Rectal smooth muscle tissue (tissue), 1 donor: ENCODE measurements around the gene FGFR2.

Source experiments
- H3K27ac ChIP-seq: one replicate; pipeline ENCODE4 v1.7.0; 2013; ENCODE audit warnings: low read depth, low read length, inconsistent platforms
- H3K27me3 ChIP-seq: one replicate; pipeline ENCODE4 v1.7.0; 2013; ENCODE audit warnings: low read length; ENCODE audit not compliant: control insufficient read depth, insufficient read depth
- H3K36me3 ChIP-seq: one replicate; pipeline ENCODE4 v1.7.0; 2013; ENCODE audit warnings: low read length; ENCODE audit not compliant: control insufficient read depth, insufficient read depth
- H3K4me1 ChIP-seq: one replicate; pipeline ENCODE4 v1.7.0; 2013; ENCODE audit warnings: low read length; ENCODE audit not compliant: control insufficient read depth, insufficient read depth
- H3K4me3 ChIP-seq: one replicate; pipeline ENCODE4 v1.7.0; 2013; ENCODE audit warnings: low read length
- H3K9ac ChIP-seq: one replicate; pipeline ENCODE4 v1.7.0; 2013; ENCODE audit warnings: low read length

FGFR2 gene

DNA sequence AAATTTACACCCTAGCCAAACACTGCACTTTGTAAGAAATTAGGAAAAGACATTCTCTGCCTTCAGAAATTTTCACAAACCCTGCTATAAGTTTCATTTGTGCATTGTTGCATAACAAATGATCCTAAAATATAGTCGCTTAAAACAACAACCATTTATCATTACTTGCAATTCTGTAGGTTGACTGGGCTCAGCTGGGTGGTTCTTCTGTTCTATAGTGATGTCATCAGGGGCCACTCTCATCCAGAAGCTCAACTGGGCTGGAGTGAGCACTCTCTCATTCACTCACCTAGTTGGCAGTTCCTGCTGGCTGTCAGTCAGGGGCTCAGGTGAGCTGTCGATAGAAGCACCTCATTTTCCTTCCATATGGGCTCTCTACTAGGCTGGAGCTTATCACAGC is 20.7 kb upstream of the FGFR2 start:
- no peaks in the 10 kb centered on the region for H3K4me1 ChIP-seq
- no peak overlapping the region for H3K9ac ChIP-seq
- H3K27me3 ChIP-seq = no peaks in the 10 kb centered on the region
- no peak overlapping the region for H3K4me3 ChIP-seq
- no peak overlapping the region for H3K27ac ChIP-seq
- H3K36me3 ChIP-seq = no peaks in the 10 kb centered on the region

GRCh38 chr10:121617176-121617575 is 18.9 kb upstream of the FGFR2 start:
- Histone ChIP-seq H3K4me3 (no peak overlapping the region), H3K27me3 (no peaks in the 10 kb centered on the region), H3K36me3 (no peaks in the 10 kb centered on the region), H3K9ac (no peak overlapping the region), H3K27ac (no peak overlapping the region), H3K4me1 (no peaks in the 10 kb centered on the region)

- Histone ChIP-seq H3K27me3 (no peaks in the 10 kb centered on the region), H3K4me1 (no peaks in the 10 kb centered on the region), H3K9ac (no peak overlapping the region), H3K27ac (no peak overlapping the region), H3K36me3 (no peaks in the 10 kb centered on the region), H3K4me3 (no peak overlapping the region)
Observed at GRCh38 chr10:121616291-121616690, 18.0 kb upstream of the FGFR2 start.

GRCh38 chr10:121615836-121616235 is 17.6 kb upstream of the FGFR2 start:
- Histone ChIP-seq H3K27ac (no peak overlapping the region), H3K4me1 (no peaks in the 10 kb centered on the region), H3K4me3 (no peak overlapping the region), H3K27me3 (no peaks in the 10 kb centered on the region), H3K9ac (no peak overlapping the region), H3K36me3 (no peaks in the 10 kb centered on the region)

- Histone ChIP-seq H3K27me3 (no peaks in the 10 kb centered on the region), H3K36me3 (no peaks in the 10 kb centered on the region), H3K9ac (no peak overlapping the region), H3K4me1 (no peaks in the 10 kb centered on the region), H3K4me3 (no peak overlapping the region), H3K27ac (no peak overlapping the region)
Observed at GRCh38 chr10:121615435-121615793, 17.2 kb upstream of the FGFR2 start.

DNA sequence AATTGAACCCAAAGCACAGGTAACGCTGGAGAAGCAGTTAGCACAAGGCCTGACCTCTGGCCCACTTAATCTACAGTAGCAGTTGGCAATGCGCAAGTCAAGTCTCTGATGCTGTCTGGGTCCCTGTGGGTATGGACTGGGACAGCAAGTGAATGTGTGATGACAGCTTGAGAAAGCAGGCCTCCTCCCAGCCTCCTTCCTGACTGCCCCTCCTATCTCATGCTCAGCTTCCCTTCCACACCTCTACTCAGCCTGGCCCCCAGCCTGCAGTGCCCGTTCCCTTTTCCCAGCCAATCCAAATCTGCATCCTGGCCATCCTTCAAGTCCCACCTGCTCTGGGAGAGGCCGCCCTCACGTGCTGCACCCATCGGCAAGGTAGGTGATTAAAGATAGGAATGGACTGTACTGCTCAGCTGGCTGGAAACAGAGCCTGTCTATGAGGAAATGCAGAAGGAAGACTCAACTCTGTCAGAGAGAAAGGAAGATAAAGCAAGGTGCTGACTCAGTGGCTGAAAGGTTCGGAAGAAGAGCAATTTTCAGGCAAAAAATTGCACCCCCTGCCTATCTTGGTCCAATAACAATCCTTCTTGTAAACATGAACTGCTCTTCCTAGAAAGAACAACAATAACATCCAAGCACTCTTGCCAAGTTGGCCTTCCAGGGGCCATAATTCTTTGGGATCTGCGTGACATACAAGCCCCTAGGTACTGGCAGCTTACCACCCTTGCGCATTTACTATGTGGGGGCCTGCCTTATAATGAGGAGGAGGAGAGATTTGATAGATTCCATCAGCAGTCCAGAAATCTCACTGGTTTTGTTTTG is 16.6 kb upstream of the FGFR2 start:
- H3K27ac ChIP-seq = no peak overlapping the region

GRCh38 chr10:121613456-121613855 is 15.2 kb upstream of the FGFR2 start:
- Histone ChIP-seq H3K27ac (no peak overlapping the region), H3K27me3 (no peaks in the 10 kb centered on the region), H3K9ac (no peak overlapping the region), H3K4me3 (no peak overlapping the region), H3K36me3 (no peaks in the 10 kb centered on the region), H3K4me1 (no peaks in the 10 kb centered on the region)

More for the DNA sequence above, 16.6 kb upstream of the FGFR2 start:
- H3K36me3 ChIP-seq = no peaks in the 10 kb centered on the region
- no peak overlapping the region for H3K4me3 ChIP-seq
- no peaks in the 10 kb centered on the region for H3K4me1 ChIP-seq
- no peaks in the 10 kb centered on the region for H3K27me3 ChIP-seq
- no peak overlapping the region for H3K9ac ChIP-seq

DNA sequence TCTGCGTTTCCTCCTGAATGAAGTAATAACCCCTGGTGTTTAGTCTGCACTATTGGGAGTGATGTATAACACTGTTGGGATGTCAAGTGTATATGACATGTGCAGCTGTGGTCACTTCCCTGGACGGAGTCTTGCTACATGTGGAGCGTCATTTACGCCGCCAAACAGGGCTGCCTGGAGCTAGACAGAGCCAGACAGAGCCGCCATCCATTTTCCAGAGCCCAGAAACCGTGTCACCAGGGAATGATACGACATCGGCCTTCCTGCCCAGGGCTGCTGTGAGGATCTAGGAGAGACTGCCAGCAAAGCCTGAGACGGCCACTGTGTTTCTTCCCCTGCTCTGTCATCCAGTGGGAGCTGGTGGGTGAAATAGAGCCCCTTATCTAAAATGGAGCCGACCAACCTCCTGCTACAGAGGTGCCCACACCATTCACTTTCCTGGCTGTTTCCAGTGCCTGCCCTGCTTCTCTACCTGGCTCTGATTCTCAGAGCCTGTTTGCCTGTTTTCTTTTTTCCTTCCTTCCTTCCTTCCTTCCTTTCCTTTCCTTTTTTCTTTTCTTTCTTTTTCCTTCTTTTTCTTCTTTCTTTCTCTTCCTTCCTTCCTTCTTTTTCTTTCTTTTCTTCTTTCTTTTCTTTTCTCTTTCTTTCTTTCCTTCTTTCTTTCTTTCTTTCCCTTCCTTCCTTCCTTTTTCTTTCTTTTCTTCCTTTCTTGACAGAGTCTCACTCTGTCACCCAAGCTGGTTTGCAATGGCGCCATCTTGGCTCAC is 13.3 kb upstream of the FGFR2 start:
- Histone ChIP-seq H3K27ac (no peak overlapping the region), H3K27me3 (peaks cover 3% of the 10 kb centered on the region)

DNA sequence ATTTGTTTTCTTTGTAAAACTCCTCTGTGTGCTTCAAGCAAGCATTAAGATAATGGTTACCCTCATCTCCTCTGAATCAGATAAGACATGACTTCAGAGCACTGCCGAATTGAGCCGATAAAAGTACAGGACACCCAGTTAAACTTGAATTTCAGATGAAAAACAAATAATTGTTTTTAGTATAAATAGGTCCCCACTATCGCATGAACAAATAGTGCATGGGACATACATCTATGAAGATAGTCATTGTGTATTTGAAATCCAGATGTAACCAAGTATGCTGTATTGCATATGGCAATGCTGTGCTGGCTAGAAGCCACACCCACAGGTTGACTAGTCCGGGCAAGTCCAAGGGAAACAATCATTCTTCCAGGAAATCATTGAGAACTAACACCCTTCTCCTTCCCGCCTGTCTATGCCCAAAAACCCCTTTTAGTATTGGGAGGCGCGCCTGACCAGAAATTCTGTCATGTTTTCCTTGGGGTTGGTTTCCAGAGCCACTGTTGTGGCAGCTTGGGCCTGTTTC is 12.6 kb upstream of the FGFR2 start:
- peaks cover 3% of the 10 kb centered on the region for H3K27me3 ChIP-seq
- H3K9ac ChIP-seq = no peak overlapping the region
- H3K4me3 ChIP-seq = no peak overlapping the region
- no peaks in the 10 kb centered on the region for H3K36me3 ChIP-seq
- no peaks in the 10 kb centered on the region for H3K4me1 ChIP-seq
- no peak overlapping the region for H3K27ac ChIP-seq

More for the DNA sequence above, 13.3 kb upstream of the FGFR2 start:
- Histone ChIP-seq H3K36me3 (no peaks in the 10 kb centered on the region), H3K9ac (no peak overlapping the region), H3K4me3 (no peak overlapping the region), H3K4me1 (no peaks in the 10 kb centered on the region)

DNA sequence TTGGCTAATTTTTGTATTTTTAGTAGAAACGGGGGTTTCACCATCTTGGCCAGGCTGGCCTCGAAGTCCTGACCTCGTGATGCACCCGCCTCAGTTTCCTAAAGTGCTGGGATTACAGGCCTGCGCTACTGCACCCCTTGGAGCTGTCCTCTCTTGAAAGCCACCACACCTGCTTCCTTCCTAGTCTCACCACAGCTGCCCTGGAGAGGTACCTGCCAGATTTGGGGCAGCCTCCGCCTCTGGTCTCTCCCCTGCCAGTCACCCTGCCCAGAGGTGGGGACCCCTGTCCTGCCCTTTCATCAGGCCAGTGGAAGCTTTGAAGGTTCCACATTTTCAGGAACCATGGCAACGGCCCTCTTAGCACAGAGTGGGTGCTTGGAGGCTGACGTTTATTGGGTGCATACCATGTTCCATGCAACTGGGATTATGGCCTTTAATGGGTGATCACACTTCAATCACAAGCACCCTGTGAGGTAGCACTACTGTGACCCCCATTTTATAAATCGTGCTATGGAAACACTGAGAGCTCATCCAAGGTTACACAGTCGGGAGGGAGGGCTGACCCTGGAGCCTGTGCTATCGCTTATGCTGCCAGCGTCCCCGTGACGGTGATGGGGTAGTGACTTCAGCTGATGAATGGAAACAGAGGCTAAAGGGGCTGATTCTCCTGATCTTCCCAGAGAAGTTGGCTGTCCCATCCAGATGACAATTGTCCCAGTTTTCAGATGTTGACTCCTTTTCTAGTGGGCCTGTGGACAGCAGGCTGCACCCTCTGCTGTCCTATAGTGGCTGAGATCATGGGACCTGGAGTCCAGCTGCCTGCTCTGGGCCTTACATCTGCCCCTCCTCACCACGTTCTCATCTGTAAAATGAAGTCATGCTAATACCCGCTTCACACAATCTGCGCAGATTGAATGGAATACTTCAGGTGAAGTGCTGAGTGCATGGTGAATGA is 11.5 kb upstream of the FGFR2 start:
- H3K4me3 ChIP-seq = no peak overlapping the region
- H3K9ac ChIP-seq = no peak overlapping the region
- H3K36me3 ChIP-seq = no peaks in the 10 kb centered on the region
- no peak overlapping the region for H3K27ac ChIP-seq
- no peaks in the 10 kb centered on the region for H3K4me1 ChIP-seq
- peaks cover 3% of the 10 kb centered on the region for H3K27me3 ChIP-seq

- Histone ChIP-seq H3K4me1 (no peaks in the 10 kb centered on the region), H3K4me3 (peak overlapping the region; percentile 63), H3K36me3 (no peaks in the 10 kb centered on the region), H3K27ac (no peak overlapping the region), H3K9ac (no peak overlapping the region), H3K27me3 (peaks cover 3% of the 10 kb centered on the region)
Observed at GRCh38 chr10:121608469-121609190, 10.4 kb upstream of the FGFR2 start.
